ENCODE measurements around the gene NR6A1.

The NR6A1 gene

DNA sequence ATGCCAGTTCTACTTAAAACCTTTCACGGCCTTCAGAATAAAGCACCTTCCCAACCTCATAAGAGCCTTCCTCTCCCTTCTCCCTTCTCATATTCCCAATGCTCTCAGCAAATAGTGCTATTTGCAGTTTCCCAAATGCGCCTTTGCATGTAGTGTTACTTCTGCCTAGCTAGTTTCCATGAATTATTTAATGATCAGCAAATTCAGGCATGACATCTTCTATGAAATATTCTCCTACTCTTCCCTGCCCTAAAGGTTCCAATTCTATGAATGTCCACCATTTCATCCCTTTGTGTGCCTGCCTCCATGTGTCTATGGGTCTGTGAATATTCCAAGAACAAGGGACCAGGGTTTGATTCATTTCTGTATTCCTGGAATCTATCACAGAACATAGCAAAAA, 165.1 kb downstream of the NR6A1 start:
- TF ChIP-seq, protein P1, sequence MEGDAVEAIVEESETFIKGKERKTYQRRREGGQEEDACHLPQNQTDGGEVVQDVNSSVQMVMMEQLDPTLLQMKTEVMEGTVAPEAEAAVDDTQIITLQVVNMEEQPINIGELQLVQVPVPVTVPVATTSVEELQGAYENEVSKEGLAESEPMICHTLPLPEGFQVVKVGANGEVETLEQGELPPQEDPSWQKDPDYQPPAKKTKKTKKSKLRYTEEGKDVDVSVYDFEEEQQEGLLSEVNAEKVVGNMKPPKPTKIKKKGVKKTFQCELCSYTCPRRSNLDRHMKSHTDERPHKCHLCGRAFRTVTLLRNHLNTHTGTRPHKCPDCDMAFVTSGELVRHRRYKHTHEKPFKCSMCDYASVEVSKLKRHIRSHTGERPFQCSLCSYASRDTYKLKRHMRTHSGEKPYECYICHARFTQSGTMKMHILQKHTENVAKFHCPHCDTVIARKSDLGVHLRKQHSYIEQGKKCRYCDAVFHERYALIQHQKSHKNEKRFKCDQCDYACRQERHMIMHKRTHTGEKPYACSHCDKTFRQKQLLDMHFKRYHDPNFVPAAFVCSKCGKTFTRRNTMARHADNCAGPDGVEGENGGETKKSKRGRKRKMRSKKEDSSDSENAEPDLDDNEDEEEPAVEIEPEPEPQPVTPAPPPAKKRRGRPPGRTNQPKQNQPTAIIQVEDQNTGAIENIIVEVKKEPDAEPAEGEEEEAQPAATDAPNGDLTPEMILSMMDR (IDR thresholded peaks at IDR 0.05; ENCODE audit: control insufficient read depth, insufficient read depth, low read depth, low read length, missing control alignments): no peak
- DNase-seq (ENCODE audit: low read depth): no peak
- H3K4me3 ChIP-seq (ENCODE audit: control insufficient read depth, low read depth, low read length): no peak overlapping the region

DNA sequence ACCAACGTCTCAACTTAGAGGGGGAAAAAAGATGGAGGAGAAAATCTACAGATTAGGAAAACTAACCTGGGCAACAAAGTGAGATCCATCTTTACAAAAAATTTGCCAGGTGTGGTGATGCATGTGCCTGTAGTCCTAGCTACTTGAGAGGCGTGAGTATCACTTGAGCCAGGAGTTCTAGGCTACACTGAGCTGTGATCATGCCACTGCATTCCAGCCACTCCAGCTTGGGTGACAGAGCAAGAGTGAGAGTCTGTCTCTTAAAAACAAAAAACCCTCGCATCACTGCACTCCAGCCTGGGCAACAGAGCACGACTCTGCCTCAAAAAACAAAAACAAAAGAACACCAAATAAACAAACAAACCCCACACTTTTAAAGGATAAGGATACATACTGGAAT, 165.9 kb downstream of the NR6A1 start:
- H3K4me3 ChIP-seq (ENCODE audit: control insufficient read depth, low read depth, low read length): no peak overlapping the region
- DNase-seq (ENCODE audit: low read depth): no peak
- TF ChIP-seq, protein P1 (IDR thresholded peaks at IDR 0.05; ENCODE audit: control insufficient read depth, insufficient read depth, low read depth, low read length, missing control alignments): no peak

DNA sequence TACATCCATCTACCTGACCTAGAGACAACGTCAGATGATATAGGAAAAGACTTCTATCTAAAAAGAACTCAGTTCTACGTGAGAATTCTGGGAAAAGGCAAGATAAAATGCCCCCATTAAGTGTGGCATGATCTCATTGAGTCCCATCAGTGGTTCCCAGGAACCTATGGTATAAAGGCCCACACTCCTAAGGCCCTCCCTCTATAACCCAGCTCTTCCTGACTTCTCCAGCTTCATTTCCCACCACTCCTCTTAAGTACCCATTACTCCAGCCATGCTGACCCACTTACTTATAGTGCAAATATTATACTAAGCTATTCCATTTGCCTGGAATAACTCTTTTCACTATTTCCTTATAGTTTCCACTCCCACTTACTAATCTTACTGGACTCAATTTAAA, 168.5 kb downstream of the NR6A1 start:
- DNase-seq (ENCODE audit: low read depth): no peak
- TF ChIP-seq, protein P1 (IDR thresholded peaks at IDR 0.05; ENCODE audit: control insufficient read depth, insufficient read depth, low read depth, low read length, missing control alignments): no peak
- H3K4me3 ChIP-seq (ENCODE audit: control insufficient read depth, low read depth, low read length): no peak overlapping the region

- no peak overlapping the region for H3K4me3 ChIP-seq (ENCODE audit: control insufficient read depth, low read depth, low read length)
- no peak for DNase-seq (ENCODE audit: low read depth)
These were observed 168.9 kb downstream of the NR6A1 start for GRCh38 chr9:124602204-124602603.

GRCh38 chr9:124600407-124600806, 170.7 kb downstream of the NR6A1 start:
- no peak for DNase-seq (ENCODE audit: low read depth)
- H3K4me3 ChIP-seq (ENCODE audit: control insufficient read depth, low read depth, low read length): no peak overlapping the region
- TF ChIP-seq, protein P1 (IDR thresholded peaks at IDR 0.05; ENCODE audit: control insufficient read depth, insufficient read depth, low read depth, low read length, missing control alignments): no peak

More at GRCh38 chr9:124602204-124602603, 168.9 kb downstream of the NR6A1 start:
- TF ChIP-seq, protein P1 (IDR thresholded peaks at IDR 0.05; ENCODE audit: control insufficient read depth, insufficient read depth, low read depth, low read length, missing control alignments): no peak

DNA sequence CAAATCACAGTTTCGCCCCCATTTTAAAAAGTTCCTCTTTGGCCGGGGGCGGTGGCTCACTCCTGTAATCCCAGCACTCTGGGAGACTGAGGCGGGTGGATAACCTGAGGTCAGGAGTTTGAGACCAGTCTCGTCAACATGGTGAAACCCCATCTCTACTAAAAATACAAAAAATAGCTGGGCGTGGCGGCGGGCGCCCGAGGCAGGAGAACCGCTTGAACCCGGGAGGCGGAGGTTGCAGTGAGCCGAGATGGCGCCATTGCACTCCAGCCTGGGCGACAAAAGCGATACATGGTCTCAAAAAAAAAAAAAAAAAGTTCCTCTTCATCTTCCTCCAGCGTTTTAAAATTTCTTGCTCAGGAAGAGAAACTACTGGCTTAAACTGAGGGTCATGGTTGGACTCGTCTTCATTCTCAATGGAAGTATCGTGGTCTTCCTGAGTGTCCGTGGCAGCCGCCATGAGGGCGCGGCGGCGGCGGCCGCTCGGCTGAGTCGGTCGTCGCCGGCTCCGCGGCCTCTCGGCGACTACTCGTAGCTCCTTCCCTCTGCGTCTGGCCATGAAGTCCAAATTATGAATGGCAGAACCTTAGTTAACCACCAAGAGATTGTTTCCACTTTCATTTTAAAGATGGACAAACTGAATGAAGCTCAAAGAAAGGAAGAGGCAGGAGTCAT, 171.9 kb downstream of the NR6A1 start:
- H3K4me3 ChIP-seq (ENCODE audit: control insufficient read depth, low read depth, low read length): no peak overlapping the region
- TF ChIP-seq, protein P1 (IDR thresholded peaks at IDR 0.05; ENCODE audit: control insufficient read depth, insufficient read depth, low read depth, low read length, missing control alignments): no peak
- no peak for DNase-seq (ENCODE audit: low read depth)
